Hypothalamus (tissue), 51 donors: ENCODE data around the gene EFCAB14.
"Not testable (repeated sequence)": the region's sequence is repeated elsewhere in the genome, so short reads cannot be mapped to it uniquely, and the experiment has no call there.

Experiments used
- DNase-seq, 51 donors: peaks; one replicate each; lab custom pipeline; 2025; lab: John Stamatoyannopoulos, UW

EFCAB14 gene

DNA sequence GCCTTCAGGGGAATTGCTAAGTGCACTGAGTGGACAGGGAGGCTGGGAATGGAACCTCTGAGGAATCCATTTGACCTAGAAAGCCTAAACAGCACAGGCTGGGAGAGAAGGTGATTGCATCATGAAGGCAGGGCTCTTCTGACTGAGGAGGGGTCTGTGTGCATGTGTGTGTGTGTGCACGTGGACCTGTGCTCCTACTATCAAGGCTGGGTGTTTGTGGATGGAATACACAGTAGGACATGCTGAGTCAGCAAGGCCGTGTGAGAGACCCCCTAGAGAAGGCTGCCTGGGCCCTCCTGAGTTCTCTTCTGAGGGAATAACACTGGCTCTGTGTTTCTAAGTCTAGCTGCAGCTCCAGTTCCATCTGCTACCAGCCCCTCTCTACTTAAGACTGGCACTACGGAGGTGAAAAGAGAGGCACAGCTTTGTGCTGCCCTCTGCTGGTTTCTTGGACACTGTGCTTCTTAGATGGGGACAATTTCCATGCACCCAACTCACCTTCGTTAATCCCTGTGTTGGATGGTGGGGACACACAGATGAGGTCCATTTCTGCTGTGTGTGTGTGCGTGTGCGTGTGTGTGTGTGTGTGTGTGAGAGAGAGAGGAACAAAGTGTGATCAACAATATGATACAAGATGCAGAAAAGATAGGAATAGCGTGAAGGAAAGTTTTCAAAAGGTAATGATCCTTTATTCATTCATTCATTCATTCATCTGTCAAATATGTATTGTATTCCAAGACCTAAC, 6.2 kb upstream of the EFCAB14 start:
- DNase-seq: peak in 36 of 51 donors; percentile 7 to 69 (median 30)

DNA sequence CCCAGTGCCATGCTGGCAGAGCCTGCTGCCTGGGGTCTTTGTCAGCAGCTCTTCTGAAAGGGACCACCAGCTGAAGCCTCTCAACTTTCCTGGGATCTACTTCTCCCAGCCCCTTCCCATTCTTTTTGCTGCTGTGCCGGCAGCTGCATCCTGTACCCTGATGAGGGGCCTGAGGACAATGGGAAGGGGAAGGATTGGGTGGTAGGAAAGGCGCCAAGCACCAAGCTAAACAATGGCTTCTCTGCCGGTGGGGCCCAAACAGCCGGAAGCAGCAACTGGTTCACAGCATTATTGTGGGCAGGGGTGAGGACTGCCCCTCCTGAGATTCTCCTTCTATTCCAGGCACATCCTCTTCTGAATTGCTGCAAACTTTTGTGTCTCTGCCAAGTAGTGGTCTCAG, 5.0 kb upstream of the EFCAB14 start:
- DNase-seq: no peak

- no peak for DNase-seq
Observed at GRCh38 chr1:46721686-46722205, 2.8 kb upstream of the EFCAB14 start.

DNA sequence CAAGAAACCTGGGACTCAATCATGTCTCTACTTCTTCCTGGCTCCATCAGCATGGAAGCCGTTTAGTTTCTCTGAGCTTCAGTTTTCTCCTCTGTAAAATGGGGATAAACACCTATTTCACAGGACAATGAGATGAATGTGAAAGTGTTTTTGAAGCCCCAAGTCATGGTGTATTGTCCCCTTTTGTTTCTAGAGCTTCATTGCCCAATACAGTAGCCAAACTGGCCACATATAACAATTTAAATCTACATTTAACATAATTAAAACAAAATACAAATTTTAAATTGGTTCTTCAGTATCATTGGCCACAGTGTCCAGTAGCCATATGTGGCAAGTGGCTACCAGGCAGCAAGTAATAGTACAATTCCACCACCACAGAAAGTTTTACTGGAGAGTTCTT, 2.3 kb upstream of the EFCAB14 start:
- DNase-seq: no peak

DNA sequence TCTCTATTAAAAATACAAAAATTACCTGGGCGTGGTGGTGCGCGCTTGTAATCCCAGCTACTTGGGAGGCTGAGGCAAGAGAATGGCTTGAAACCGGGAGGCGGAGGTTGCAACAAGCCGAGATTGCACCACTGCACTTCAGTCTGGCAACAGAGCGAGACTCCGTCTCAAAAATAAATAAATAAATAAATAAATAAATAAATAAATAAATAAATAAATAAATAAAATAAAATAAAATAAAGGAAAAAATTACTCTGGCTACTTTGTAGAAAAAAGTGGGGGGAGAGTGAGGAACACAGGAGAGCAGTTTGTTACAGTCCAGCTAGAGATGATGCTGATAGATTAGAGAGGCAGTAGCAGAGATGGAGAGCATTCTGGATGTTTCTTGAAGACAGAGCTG, 1.4 kb upstream of the EFCAB14 start:
- not testable (repeated sequence) for DNase-seq

DNA sequence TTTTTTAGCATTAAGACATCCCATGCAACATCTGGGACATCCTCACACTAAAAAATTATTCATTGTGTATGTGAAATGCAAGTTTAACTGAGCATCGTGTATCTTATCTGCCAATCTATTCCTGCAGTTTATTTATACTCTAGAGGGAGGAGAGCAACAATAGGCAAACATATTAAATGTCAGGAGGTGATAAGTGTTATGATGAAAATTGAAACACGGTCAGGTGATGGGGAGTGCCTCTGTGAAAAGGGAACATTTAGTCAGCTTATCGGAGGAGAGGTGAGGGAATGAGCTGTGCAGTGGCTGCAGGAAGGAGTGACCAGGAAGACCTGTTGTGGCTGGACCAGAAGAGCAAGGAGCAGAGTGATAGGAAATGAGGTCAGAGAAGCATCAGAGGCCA, 775 bp upstream of the EFCAB14 start:
- no peak for DNase-seq

- DNase-seq: peak in 1 of 51 donors; percentile 16
Observed at GRCh38 chr1:46718340-46718726, 581 bp downstream of the EFCAB14 start.

- no peak for DNase-seq
Observed at GRCh38 chr1:46717654-46718053, 1.3 kb downstream of the EFCAB14 start.

- no peak for DNase-seq
Observed at GRCh38 chr1:46714976-46715375, 3.9 kb downstream of the EFCAB14 start.

GRCh38 chr1:46708121-46708520, 10.8 kb downstream of the EFCAB14 start:
- DNase-seq: no peak

DNA sequence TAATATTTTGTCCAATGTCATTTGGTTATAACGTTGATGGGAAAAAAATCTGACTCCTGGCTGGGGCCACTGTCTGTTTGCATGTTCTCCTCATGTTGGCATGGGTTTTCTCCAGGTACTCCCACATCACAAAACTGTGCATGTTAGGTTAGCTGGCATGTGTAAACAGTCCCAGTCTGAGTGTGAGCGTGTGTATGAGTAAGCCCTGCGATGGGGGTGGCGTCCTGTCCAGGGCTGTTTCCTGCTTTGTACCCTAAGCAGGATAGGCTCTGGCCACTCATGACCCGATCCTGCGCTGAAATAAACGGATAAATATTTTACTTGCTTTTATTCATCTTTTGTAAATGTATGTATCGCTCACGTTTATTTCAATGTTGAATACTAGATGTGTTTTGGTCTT, 13.5 kb downstream of the EFCAB14 start:
- DNase-seq: no peak

- no peak for DNase-seq
Observed at GRCh38 chr1:46703927-46704641, 14.8 kb downstream of the EFCAB14 start.

- no peak for DNase-seq
Observed at GRCh38 chr1:46699666-46700065, 19.2 kb downstream of the EFCAB14 start.

GRCh38 chr1:46697053-46697452, 21.9 kb downstream of the EFCAB14 start:
- DNase-seq: no peak

GRCh38 chr1:46694676-46695075, 24.2 kb downstream of the EFCAB14 start:
- not testable (repeated sequence) for DNase-seq

DNA sequence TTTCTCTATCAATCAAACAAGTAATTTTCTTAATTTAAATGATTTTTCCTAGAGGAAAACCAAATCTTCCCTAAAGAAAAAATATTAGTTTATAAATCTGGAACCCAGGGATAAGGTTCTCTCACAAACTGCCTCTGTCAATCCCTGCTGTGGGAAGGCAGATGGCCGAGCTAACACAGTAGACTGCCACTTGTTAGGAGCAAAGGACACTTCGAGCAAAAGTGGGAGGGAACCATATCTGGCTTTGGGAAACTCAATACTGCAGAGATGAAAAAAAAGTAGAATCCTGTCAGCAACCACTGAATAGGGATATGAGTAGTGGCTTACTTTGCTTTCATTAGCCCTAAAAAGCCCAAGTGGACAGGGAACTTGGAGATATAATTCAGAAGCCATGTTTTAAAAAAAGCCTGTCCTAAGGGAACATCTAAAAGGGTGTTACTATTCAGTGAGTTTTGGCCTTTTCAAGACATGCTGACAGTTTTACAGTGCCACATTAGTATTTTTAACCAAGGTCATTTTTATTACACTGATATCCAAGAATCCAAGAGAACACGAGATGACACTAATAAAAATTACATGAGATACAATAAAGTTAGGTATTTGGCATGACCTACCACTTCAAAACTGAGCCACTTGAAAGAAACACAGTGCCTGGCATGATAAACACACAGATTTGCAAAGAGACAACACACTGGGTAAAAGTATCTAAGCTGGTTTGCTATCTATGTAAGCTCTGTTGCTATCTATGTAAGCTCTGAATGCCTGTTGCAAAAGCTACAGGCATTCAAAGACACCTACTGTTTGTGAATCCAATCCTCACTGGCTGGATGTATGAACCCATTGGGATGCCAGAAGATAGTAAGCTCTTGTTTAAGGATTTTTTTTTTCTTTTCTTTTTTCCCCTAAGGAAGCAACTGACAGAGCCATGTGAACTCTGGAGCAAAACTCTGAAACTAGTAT, 25.8 kb downstream of the EFCAB14 start:
- no peak for DNase-seq

DNA sequence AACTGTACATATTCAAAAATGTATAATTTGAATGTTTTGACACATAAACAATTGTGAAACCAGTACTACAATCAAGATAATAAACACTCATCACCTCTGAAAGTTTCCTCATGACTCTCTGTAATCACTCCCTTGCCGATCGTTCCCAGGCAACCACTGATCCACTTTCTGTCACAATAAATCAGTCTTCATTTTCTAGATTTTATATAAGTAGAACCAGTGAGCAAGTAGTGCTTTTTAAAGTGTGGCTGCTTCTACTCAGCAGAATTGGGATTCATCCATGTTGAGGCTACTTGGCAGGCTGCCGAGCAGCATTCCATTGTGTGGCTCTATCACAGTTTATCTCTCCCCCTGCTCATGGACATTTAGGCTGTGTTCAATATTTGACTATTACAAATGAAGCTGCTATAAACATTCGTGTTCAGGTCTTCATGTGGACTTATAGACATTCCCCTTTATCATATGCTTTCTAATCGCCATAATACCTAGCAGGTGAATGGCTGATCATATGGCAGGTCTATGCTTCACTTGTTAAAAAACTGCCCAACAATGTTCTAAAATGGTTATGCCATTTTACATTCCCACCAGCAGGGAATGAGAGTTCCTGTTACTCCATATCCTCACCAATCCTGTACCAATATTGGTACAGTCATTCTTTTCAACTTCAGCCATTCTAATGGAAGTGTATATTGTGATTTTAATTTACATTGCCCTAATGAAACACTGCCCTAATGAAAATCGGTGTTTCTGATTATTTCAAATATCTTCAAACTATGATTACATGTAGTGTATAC, 26.7 kb downstream of the EFCAB14 start:
- peak in 14 of 51 donors; percentile 4 to 30 (median 10) for DNase-seq

- DNase-seq: peak in 1 of 51 donors; percentile 9
Observed at GRCh38 chr1:46690931-46691421, 27.9 kb downstream of the EFCAB14 start.

DNA sequence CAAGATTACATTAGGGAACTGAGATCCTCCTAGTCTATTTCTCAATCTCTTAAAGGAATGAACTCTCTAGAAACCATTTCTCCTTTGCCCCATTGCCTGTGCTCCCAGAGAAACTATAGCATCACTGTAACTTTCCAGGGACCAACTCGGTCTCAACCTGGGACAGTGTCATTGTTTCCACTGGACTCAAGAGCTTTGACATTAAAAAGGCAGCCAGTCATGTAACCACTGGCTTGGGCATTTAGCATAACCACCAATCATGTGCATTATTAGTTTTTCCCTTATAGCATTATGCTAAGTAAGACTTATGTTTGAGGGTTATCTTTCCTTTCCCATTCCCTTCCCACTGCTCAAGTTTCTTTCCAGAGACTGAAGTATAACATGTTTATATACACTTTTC, 29.0 kb downstream of the EFCAB14 start:
- DNase-seq: no peak

GRCh38 chr1:46689356-46689755, 29.6 kb downstream of the EFCAB14 start:
- DNase-seq: no peak
